Neural crest cell (in vitro differentiated cells): ENCODE results near the gene PCNX4. TPM values are rescaled to one million over a fixed set of nuclear protein-coding genes. Genes with fewer than 3 reads are reported as not detected.
A peak's percentile ranks its signal among the peaks of the same experiment; 100 is the strongest.

ENCODE experiments used
- DNase-seq: peaks from one replicate; pipeline ENCODE4 v3.0.0; 2021; ENCODE audit warnings: low read depth, mixed read lengths, low spot score
- H3K27ac Mint-ChIP-seq: one replicate; pipeline ENCODE4 v1.8.0; 2021; ENCODE audit warnings: mild to moderate bottlenecking, mixed read lengths; ENCODE audit not compliant: unreplicated experiment
- H3K27me3 Mint-ChIP-seq: 2 replicates; pipeline ENCODE4 v1.8.0; 2021; ENCODE audit warnings: low read depth, mild to moderate bottlenecking, mixed read lengths
- H3K36me3 Mint-ChIP-seq: 2 replicates; pipeline ENCODE4 v1.8.0; 2021; ENCODE audit warnings: low read depth, mild to moderate bottlenecking, mixed read lengths
- H3K4me1 Mint-ChIP-seq: 2 replicates; pipeline ENCODE4 v1.8.0; 2021; ENCODE audit warnings: mixed read lengths
- H3K4me3 Mint-ChIP-seq: one replicate; pipeline ENCODE4 v1.8.0; 2021; ENCODE audit warnings: mild to moderate bottlenecking, mixed read lengths
- H3K9me3 Mint-ChIP-seq: 2 replicates; pipeline ENCODE4 v1.8.0; 2021; ENCODE audit warnings: mixed read lengths
- CTCF ChIP-seq: fragments of 200-600 bp; sonication (generic); conservative IDR thresholded peaks from 2 replicates; pipeline ENCODE4 v1.5.0; 2021; ENCODE audit warnings: antibody characterized with exemption, mild to moderate bottlenecking
- total RNA-seq: library from RNA; stranded (reverse); gene quantifications from 2 replicates; pipeline ENCODE4 v1.2.1, GENCODE V29; 2021

PCNX4 gene
- total RNA-seq, 1 donor from 2014 or later: 84.6 TPM

- no peak for DNase-seq
- Mint-ChIP-seq H3K9me3 (no peaks in the 10 kb centered on the region), H3K4me3 (peak overlapping the region; percentile 31), H3K27ac (no peak overlapping the region), H3K36me3 (no peaks in the 10 kb centered on the region), H3K4me1 (peaks cover 17% of the 10 kb centered on the region), H3K27me3 (no peaks in the 10 kb centered on the region)
- TF ChIP-seq CTCF: no peak
Measured at GRCh38 chr14:60087668-60088067, 4.1 kb upstream of the PCNX4 start.

GRCh38 chr14:60089221-60089620 lies 2.5 kb upstream of the PCNX4 start:
- DNase-seq: no peak
- Mint-ChIP-seq H3K27me3 (no peaks in the 10 kb centered on the region), H3K36me3 (no peaks in the 10 kb centered on the region), H3K27ac (no peak overlapping the region), H3K4me3 (peak overlapping the region; percentile 31), H3K9me3 (no peaks in the 10 kb centered on the region), H3K4me1 (peaks cover 30% of the 10 kb centered on the region)
- no peak for TF ChIP-seq CTCF

- no peaks in the 10 kb centered on the region for H3K36me3 Mint-ChIP-seq
Measured at GRCh38 chr14:60090864-60091519, 731 bp upstream of the PCNX4 start.

GRCh38 chr14:60092526-60092920 lies 800 bp downstream of the PCNX4 start:
- Mint-ChIP-seq H3K9me3 (no peaks in the 10 kb centered on the region), H3K27ac (peak overlapping the region; percentile 93), H3K4me3 (peak overlapping the region; percentile 97), H3K36me3 (peaks cover 3% of the 10 kb centered on the region), H3K27me3 (no peaks in the 10 kb centered on the region), H3K4me1 (peaks cover 47% of the 10 kb centered on the region)
- no peak for TF ChIP-seq CTCF
- no peak for DNase-seq

More at GRCh38 chr14:60090864-60091519, 731 bp upstream of the PCNX4 start:
- Mint-ChIP-seq H3K27ac (peak overlapping the region; percentile 93), H3K9me3 (no peaks in the 10 kb centered on the region), H3K4me3 (peak overlapping the region; percentile 97), H3K27me3 (no peaks in the 10 kb centered on the region), H3K4me1 (peaks cover 47% of the 10 kb centered on the region)
- TF ChIP-seq CTCF: no peak
- DNase-seq: no peak

- no peak for DNase-seq
- Mint-ChIP-seq H3K4me1 (peaks cover 48% of the 10 kb centered on the region), H3K36me3 (peaks cover 7% of the 10 kb centered on the region), H3K4me3 (peak overlapping the region; percentile 97), H3K27me3 (no peaks in the 10 kb centered on the region), H3K27ac (peak overlapping the region; percentile 93), H3K9me3 (no peaks in the 10 kb centered on the region)
- no peak for TF ChIP-seq CTCF
Measured at GRCh38 chr14:60093080-60093479, 1.4 kb downstream of the PCNX4 start.
